Bronchial epithelial cell (primary cell): ENCODE results near the gene KDM4B. TPM values are rescaled to one million over a fixed set of nuclear protein-coding genes. Genes with fewer than 3 reads are reported as not detected.
"Not testable (repeated sequence)": the region's sequence is repeated elsewhere in the genome, so short reads cannot be mapped to it uniquely, and the experiment has no call there.

Source experiments
- DNase-seq: peaks from one replicate; pipeline ENCODE4 v3.0.0-alpha.2; 2010; ENCODE audit warnings: low read depth
- FAIRE-seq: peaks from 2 replicates; lab custom pipeline; 2011; peaks lifted over from hg19 to GRCh38; lab: Jason Lieb, UNC
- H3K27me3 ChIP-seq: 2 replicates; pipeline ENCODE4 v1.5.1; 2011; ENCODE audit warnings: low read length; ENCODE audit not compliant: control insufficient read depth, insufficient read depth
- H3K36me3 ChIP-seq: 2 replicates; pipeline ENCODE4 v1.5.1; 2011; ENCODE audit warnings: low read length; ENCODE audit not compliant: control insufficient read depth, insufficient read depth
- H3K4me3 ChIP-seq: 2 replicates; pipeline ENCODE4 v1.5.1; 2011; ENCODE audit warnings: mild to moderate bottlenecking, low read depth, low read length, control low read depth
- total RNA-seq: library from RNA; depleted of rRNA; stranded (reverse); fragments of >200 nt; gene quantifications from 2 replicates; pipeline ENCODE4 v1.2.1, GENCODE V29; 2014
- TF ChIP-seq, protein P1 (sequence below): IDR thresholded peaks from 2 replicates; pipeline ENCODE4 v1.5.1; 2011; ENCODE audit warnings: mild to moderate bottlenecking, moderate library complexity, low read length, control low read depth, inconsistent platforms; ENCODE audit not compliant: insufficient read depth, severe bottlenecking

The KDM4B gene
- total RNA-seq, 1 donor from 2014 or later: 12.6 TPM

DNA sequence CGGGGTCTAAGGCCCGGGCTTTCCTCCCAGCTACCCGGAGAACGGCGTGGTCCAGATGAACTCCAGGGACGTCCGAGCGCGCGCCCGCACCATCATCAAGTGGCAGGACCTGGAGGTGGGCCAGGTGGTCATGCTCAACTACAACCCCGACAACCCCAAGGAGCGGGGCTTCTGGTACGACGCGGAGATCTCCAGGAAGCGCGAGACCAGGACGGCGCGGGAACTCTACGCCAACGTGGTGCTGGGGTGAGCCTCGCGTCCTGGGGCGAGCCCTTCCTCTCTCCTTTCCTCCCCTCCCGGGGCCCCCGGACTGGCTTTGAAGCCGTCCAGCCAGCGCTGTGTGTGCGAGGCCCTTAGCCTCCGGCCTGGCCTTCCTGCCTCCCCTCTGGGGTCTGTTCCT lies 36.2 kb upstream of the KDM4B start:
- H3K27me3 ChIP-seq: no peaks in the 10 kb centered on the region
- peaks cover 7% of the 10 kb centered on the region for H3K36me3 ChIP-seq
- no peak overlapping the region for H3K4me3 ChIP-seq
- DNase-seq (no peak), FAIRE-seq (no peak)
- TF ChIP-seq, protein P1, sequence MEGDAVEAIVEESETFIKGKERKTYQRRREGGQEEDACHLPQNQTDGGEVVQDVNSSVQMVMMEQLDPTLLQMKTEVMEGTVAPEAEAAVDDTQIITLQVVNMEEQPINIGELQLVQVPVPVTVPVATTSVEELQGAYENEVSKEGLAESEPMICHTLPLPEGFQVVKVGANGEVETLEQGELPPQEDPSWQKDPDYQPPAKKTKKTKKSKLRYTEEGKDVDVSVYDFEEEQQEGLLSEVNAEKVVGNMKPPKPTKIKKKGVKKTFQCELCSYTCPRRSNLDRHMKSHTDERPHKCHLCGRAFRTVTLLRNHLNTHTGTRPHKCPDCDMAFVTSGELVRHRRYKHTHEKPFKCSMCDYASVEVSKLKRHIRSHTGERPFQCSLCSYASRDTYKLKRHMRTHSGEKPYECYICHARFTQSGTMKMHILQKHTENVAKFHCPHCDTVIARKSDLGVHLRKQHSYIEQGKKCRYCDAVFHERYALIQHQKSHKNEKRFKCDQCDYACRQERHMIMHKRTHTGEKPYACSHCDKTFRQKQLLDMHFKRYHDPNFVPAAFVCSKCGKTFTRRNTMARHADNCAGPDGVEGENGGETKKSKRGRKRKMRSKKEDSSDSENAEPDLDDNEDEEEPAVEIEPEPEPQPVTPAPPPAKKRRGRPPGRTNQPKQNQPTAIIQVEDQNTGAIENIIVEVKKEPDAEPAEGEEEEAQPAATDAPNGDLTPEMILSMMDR: no peak

GRCh38 chr19:4933528-4933927 lies 35.4 kb upstream of the KDM4B start:
- Histone ChIP-seq H3K4me3 (no peak overlapping the region), H3K36me3 (peaks cover 7% of the 10 kb centered on the region), H3K27me3 (no peaks in the 10 kb centered on the region)
- DNase-seq: no peak
- TF ChIP-seq, protein P1: no peak
- FAIRE-seq: no peak

DNA sequence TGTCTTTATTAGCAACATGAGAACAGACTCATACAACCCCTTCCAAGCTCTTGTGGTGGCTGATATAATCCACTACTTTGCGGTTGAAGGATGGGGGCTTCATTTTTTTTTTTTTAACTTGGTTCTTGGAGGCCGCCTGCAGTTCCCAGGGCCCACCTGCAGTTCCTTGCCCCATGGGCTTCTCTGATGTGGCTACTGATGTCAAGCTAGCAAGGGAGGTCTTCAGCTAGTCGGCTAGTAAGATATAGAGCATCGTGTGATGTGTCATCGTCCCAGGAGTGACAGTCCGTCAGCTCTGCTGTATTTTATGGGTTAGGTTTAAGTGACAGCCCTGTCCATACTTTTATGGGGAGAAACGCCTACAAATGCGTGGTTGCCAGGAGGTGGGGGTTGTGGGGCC lies 33.5 kb upstream of the KDM4B start:
- Histone ChIP-seq H3K4me3 (no peak overlapping the region), H3K36me3 (peaks cover 4% of the 10 kb centered on the region), H3K27me3 (no peaks in the 10 kb centered on the region)
- TF ChIP-seq, protein P1: no peak
- no peak for DNase-seq
- FAIRE-seq: no peak

GRCh38 chr19:4937060-4937459 lies 31.9 kb upstream of the KDM4B start:
- DNase-seq (no peak), FAIRE-seq (no peak)
- TF ChIP-seq, protein P1: no peak
- Histone ChIP-seq H3K4me3 (no peak overlapping the region), H3K27me3 (no peaks in the 10 kb centered on the region), H3K36me3 (peaks cover 3% of the 10 kb centered on the region)

DNA sequence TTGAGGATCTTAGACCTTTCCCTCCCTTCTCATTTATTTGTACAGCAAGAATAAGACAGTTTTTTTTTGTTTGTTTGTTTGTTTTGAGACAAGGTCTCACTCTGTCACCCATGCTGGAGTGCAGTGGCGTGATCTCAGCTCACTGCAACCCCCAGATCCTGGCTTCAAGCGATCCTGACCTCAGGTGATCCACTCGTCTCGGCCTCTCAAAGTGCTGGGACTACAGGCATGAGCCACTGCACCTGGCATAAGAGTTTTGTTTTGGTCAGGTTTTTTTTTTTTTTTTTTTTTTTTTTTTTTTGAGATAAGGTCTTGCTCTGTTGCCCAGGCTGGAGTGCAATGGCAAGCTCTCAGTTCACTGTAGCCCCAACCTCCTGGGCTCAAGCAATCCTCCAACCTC lies 30.5 kb upstream of the KDM4B start:
- H3K4me3 ChIP-seq, H3K27me3 ChIP-seq, H3K36me3 ChIP-seq, DNase-seq, FAIRE-seq: not testable (repeated sequence)

DNA sequence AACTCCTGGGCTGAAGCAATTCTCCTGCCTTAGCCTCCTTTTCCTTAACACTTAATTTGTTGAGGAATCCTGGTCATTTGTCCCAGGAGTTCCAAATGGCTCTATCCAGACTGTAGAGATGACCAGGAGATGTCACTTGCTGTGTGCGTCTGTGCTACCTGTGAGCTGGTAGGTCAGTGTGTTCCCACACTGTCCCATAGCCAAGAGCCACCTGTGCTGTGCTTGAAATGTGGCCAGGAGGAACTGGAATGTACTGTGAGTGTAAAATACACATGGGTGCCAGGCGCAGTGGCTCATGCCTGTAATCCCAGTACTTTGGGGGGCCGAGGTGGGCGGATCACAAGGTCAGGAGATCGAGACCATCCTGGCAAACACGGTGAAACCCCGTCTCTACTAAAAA lies 29.4 kb upstream of the KDM4B start:
- H3K36me3 ChIP-seq: no peaks in the 10 kb centered on the region
- H3K4me3 ChIP-seq: no peak overlapping the region
- TF ChIP-seq, protein P1: no peak
- DNase-seq (no peak), FAIRE-seq (no peak)
- H3K27me3 ChIP-seq: no peaks in the 10 kb centered on the region

GRCh38 chr19:4941638-4942169 lies 27.2 kb upstream of the KDM4B start:
- not testable (repeated sequence) for H3K27me3 ChIP-seq, FAIRE-seq, DNase-seq, H3K36me3 ChIP-seq, H3K4me3 ChIP-seq

DNA sequence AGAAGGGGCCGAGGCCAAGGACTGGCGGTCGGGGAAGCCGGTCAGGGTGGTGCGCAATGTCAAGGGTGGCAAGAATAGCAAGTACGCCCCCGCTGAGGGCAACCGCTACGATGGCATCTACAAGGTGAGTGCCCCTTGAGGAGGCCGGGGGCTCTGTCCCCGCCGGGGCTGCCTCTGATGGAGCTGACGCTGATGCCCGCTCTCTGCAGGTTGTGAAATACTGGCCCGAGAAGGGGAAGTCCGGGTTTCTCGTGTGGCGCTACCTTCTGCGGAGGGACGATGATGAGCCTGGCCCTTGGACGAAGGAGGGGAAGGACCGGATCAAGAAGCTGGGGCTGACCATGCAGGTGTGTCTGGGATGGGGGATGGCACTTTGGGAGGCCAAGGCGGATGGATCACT lies 18.3 kb upstream of the KDM4B start:
- not testable (repeated sequence) for H3K27me3 ChIP-seq, DNase-seq, H3K36me3 ChIP-seq, FAIRE-seq, H3K4me3 ChIP-seq
